Measurements from ENCODE around the gene HEY2. TPM values are rescaled to one million over a fixed set of nuclear protein-coding genes. Genes with fewer than 3 reads are reported as not detected.
A peak's percentile ranks its signal among the peaks of the same experiment; 100 is the strongest.

HEY2 gene
- total and polyA plus RNA-seq, 2 of the 8 experiments (the other 6 are each of a cell fraction or from before 2014, with no cell fraction given) = 9.1 to 16.2 TPM

DNA sequence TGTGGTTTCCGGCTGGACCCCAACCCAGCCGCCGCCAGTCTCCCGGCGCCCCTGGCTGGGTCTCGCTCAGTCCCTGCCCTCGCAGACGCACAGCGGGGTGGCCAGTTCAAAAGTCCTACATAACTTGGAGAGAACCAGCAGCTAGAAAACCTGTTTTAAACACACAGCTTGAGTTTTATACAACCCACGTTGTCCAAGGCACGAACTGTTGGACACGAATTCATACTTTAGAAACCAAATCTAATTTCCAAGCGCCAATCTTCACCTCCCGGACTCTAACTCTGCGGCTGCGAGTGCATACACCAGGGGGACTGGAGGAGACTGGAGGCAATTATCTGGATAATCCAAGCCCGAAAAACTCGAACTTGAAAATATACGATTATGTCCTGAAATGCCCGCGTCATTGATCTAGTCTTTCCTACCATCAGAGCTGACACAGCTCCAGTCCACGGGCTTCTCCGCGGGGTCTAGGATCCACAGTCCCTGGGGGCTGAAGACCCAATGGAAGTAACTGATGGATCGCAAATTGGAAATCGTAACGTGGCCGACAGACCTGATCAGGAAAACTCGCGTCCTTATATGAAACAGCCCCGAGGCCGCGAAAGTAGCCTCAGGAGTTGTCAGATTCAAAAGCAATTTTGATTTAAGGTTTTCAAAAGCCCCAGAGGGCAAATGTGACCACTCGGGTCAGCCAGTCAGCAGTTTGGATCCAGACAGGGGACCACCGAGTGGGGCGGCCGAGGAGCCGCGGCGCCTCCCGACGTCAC lies 843 bp upstream of the HEY2 start:
- Histone ChIP-seq H3K4me2 (ENCODE audit: insufficient read depth in 1 of 2, low read depth in 2 of 2, low read length in 2 of 2) (peak overlapping the region; percentile 96 to 99), H2AK5ac (ENCODE audit: low read depth, low read length) (no peak overlapping the region), H3K4ac (replicated peaks; ENCODE audit: insufficient read length, low read depth, low read length) (no peak overlapping the region), H3K9me3 (ENCODE audit: insufficient read depth in 2 of 2, low read depth in 1 of 2, low read length in 1 of 2) (no peaks in the 10 kb centered on the region), H3K36me3 (ENCODE audit: control insufficient read depth in 2 of 4, insufficient read depth in 4 of 4, low read length in 3 of 4) (no peaks in the 10 kb centered on the region), H2AFZ (ENCODE audit: low read length) (no peak overlapping the region), H3K4me3 (ENCODE audit: extremely low read depth in 1 of 4, insufficient read depth in 2 of 4, low read depth in 3 of 4, low read length in 4 of 4) (peak overlapping the region; percentile 72 to 77 (median 76)), H3K9ac (replicated peaks in 1 of 4; ENCODE audit: extremely low read depth in 1 of 4, low read depth in 3 of 4, low read length in 3 of 4) (no peak overlapping the region; a peak in 2 of 7 replicates), H3K23ac (ENCODE audit: insufficient read length) (no peak overlapping the region), H3K27me3 (replicated peaks in 1 of 4; ENCODE audit: control insufficient read depth in 3 of 4, extremely low read depth in 1 of 4, insufficient read depth in 3 of 4, low read length in 3 of 4) (peaks cover 0 to 25% (median 16%) of the 10 kb centered on the region in 4 experiments; a peak in 6 of 7 replicates), H3K18ac (ENCODE audit: extremely low read depth, low read length) (peak overlapping the region; percentile 73; the same call in 1 of the 2 replicates), H2BK5ac (ENCODE audit: low read depth, low read length) (peak overlapping the region; percentile 18; the same call in 1 of the 2 replicates), H4K5ac (ENCODE audit: insufficient read length, low read depth, low read length) (no peak overlapping the region), H2BK15ac (ENCODE audit: low read length) (no peak overlapping the region; the same call in 1 of the 2 replicates), H4K91ac (replicated peaks; ENCODE audit: insufficient read length, low read length) (peak overlapping the region; percentile 12), H3K79me1 (ENCODE audit: low read depth, low read length) (peaks cover 4% of the 10 kb centered on the region; the same call in 1 of the 2 replicates), H3K27ac (ENCODE audit: low read depth, low read length) (no peak overlapping the region), H2BK120ac (replicated peaks; ENCODE audit: low read depth, low read length) (no peak overlapping the region), H2BK12ac (ENCODE audit: low read depth, low read length) (no peak overlapping the region), H4K8ac (ENCODE audit: extremely low read depth, insufficient read depth, low read length) (peak overlapping the region; percentile 87), H4K20me1 (replicated peaks in 1 of 2; ENCODE audit: control insufficient read depth in 1 of 2, insufficient read depth in 2 of 2, low read length in 2 of 2) (peaks cover 2 to 5% of the 10 kb centered on the region in 2 experiments), H2BK20ac (ENCODE audit: low read length) (peak overlapping the region; percentile 15; the same call in 1 of the 2 replicates), H3K56ac (replicated peaks; ENCODE audit: insufficient read length, low read depth, low read length) (no peak overlapping the region), H3K4me1 (replicated peaks in 1 of 4; ENCODE audit: control insufficient read depth in 3 of 4, insufficient read depth in 4 of 4, low read length in 3 of 4) (peaks cover 1 to 13% (median 9%) of the 10 kb centered on the region in 4 experiments; a peak in 5 of 7 replicates), H3K23me2 (ENCODE audit: low read depth, low read length) (peaks cover 27% of the 10 kb centered on the region), H3K14ac (ENCODE audit: insufficient read length) (no peak overlapping the region), H3K79me2 (ENCODE audit: control insufficient read depth in 1 of 2, insufficient read depth in 2 of 2, low read length in 2 of 2) (peaks cover 0 to 22% of the 10 kb centered on the region in 2 experiments; a peak in 3 of 4 replicates)
- FAIRE-seq (no peak), DNase-seq (ENCODE audit: low read depth in 1 of 2, low spot score in 2 of 2) (no peak)
- POLR2A ChIA-PET (ENCODE audit: partially characterized antibody) = interaction anchor here (0.6 to 2.3 kb wide), 9 partner anchors 40 to 435 kb away, joined by 3 to 12 read pairs (median 4); partner anchors contain the start of gene NCOA7
- CTCF ChIA-PET (ENCODE audit: partially characterized antibody) = interaction anchor here (0.6 to 2.0 kb wide), 3 partner anchors 8 to 435 kb away, joined by 3 to 8 read pairs (median 7); no protein-coding TSS in a partner anchor
- WGBS, 2 experiments (ENCODE audit: extremely low coverage in 1 of 2, insufficient coverage in 1 of 2, insufficient read length in 1 of 2, insufficient replicate concordance in 2 of 2, low coverage in 1 of 2, low lambda C conversion rate in 2 of 2, missing lambda C conversion rate in 1 of 2) = 3% methylated on average over 42 of the region's 42 CpGs; no CpG with 5 or more reads in 1 of the 2 experiments
- TF ChIP-seq TEAD4 (IDR thresholded peaks at IDR 0.05; ENCODE audit: low read depth, low read length) (no peak), SP1 (IDR thresholded peaks at IDR 0.05; ENCODE audit: low read depth, low read length) (no peak), TCF12 (IDR thresholded peaks at IDR 0.05; ENCODE audit: low read depth, low read length) (no peak), SIN3A (conservative IDR thresholded peaks at IDR 0.05 in 1 of 2, IDR thresholded peaks at IDR 0.05 in 1 of 2; ENCODE audit: low read depth in 1 of 2, low read length in 2 of 2) (peak in 1 of 2 experiments; percentile 9; a peak in 1 of 4 replicates), TAF1 (IDR thresholded peaks at IDR 0.05; ENCODE audit: low read depth, low read length) (0 out of 2 replicates have a peak, but pooled peaks have one; percentile 2), PHF8 (conservative IDR thresholded peaks at IDR 0.05; ENCODE audit: low read depth, low read length) (peak; percentile 23; the same call in 1 of the 2 replicates), SUZ12 (IDR thresholded peaks at IDR 0.05; ENCODE audit: low read length) (0 out of 2 replicates have a peak, but pooled peaks have one; percentile 5), POU5F1 (IDR thresholded peaks at IDR 0.05; ENCODE audit: low read depth, low read length) (no peak), SIX5 (IDR thresholded peaks at IDR 0.05; ENCODE audit: low read depth, low read length) (no peak), RXRA (IDR thresholded peaks at IDR 0.05; ENCODE audit: insufficient read depth, low read depth, low read length) (no peak)
- TF ChIP-seq, protein P1, sequence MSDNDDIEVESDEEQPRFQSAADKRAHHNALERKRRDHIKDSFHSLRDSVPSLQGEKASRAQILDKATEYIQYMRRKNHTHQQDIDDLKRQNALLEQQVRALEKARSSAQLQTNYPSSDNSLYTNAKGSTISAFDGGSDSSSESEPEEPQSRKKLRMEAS (IDR thresholded peaks at IDR 0.05) = 0 out of 2 replicates have a peak, but pooled peaks have one; percentile 3

Measured in H1 (cell line).